C1 segment of cervical spinal cord (tissue), 14 donors: ENCODE results near the gene MCU.
"Not testable (repeated sequence)": the region's sequence is repeated elsewhere in the genome, so short reads cannot be mapped to it uniquely, and the experiment has no call there.

Source experiments
- DNase-seq, 14 donors: peaks; one replicate each; lab custom pipeline; 2025; lab: John Stamatoyannopoulos, UW

Gene MCU

DNA sequence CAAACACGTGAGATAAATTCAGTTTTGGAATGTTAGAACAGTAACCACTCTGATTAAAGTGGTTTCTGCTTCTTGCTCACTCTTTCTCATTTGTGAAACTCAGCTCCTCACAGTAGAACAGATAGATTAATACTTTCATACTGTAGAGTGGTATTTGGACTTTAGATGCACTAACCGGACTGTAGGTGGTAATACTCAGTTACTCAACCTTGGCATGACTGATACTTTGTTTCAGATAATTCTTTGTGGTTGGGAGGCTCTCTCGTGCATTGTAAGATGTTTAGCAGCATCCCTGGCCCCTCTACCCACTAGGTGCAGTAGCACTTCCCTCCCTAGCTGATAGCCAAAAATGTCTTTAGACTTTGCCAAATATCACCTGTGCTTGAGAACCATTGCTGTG, 37.6 kb downstream of the MCU start:
- DNase-seq: no peak

DNA sequence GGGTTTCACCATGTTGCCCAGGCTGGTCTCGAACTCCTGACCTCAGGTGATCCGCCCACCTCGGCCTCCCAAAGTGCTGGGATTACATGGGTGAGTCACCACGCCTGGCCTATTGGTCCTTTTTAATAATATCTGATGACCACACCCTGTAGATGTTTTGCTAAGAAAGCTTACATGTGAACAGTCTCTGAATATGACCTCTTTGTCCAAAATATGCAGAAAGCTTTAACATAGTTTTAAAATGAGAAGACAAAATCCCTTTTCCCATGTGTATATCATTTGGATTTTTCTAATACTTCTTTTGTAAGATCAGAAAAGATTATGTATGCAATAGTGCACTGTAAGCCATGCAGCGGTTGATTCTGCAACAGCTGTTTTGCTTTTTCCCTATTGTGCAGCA, 38.5 kb downstream of the MCU start:
- no peak for DNase-seq

DNA sequence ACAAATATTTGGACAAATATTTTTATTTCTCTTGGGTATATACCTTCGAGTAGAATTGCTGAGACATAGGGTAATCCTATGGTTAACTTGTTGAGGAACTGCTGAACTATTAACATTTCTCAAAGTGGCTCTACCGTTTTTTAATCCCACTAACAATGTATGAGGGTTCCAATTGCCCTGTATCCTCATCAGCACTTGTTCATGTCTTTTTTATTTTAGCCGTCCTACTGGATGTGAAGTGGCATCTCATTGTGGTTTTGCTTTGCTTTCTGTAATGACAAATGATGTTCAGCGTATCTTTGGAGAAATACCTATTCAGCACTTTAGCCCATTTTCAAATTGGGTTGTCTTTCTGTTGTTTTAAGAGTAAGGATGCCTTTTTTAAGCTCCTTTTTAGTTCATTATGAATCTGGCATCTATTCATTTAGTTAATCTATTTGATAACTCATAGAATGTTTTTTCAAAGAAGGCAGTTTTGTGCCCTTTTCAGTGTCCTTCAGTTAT, 40.0 kb downstream of the MCU start:
- no peak for DNase-seq

DNA sequence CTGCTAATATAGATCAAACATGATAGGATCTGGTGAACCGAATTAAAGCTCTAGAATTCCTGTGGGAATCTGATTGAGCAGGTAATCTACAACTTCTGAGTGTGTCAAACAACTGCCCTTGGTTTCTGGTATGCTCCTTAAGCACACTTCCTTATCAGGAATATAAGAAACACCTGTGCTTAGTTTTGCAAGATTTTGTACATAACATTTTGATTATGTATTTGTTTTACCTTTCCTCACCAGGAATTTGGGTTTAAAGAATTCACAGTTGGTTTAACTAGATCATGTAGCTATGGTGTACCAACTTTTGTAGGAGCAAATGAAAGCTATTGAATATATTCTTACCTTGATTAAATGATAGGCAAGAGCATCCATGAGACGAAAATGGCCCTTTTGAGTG, 40.6 kb downstream of the MCU start:
- DNase-seq: no peak

DNA sequence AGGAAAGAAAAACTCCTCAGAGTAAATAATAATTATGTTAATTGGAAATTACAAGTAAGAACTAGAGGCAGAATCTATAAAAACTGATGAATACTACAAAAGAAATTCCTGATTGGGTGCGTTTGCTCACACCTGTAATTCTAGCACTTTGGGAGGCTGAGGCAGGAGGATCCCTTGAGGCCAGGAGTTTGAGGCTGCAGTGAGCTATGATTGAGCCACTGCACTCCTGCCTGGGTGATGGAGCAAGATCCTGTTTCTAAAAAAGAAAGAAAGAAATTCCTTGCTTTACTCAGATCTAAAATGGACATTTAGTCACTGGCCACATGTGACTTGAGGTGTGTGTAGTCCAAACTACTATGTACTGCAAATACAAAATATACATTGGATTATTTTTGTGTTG, 42.0 kb downstream of the MCU start:
- no peak for DNase-seq

DNA sequence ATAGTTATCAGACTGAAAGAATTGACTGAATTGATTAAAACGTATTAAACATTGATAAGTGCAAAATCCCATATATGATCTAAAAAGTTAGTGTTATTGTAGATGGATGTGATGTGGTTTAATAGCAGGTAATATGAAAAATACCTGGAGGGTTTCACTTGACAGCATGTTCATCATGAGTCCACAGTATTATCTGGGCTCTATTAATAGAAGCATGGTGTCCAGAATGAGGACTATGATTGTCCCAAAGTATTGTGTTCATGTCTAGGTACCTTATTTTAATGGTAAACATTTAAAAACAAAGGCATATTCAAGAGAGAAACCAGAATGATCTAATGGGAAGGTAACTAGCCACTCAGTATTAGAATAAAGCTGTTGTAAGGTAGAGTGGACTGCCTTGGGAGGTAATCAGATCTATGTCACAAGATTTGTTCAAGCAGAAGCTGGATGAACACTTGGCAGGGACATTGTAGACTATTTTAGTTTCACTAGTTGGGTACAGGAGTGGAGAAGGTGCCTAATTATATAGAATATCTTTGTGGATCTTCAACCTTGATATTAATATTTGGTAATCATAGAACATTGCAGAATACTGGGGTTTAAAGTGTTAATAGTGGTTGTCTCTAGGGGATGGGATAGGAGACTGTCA, 43.5 kb downstream of the MCU start:
- no peak for DNase-seq

DNA sequence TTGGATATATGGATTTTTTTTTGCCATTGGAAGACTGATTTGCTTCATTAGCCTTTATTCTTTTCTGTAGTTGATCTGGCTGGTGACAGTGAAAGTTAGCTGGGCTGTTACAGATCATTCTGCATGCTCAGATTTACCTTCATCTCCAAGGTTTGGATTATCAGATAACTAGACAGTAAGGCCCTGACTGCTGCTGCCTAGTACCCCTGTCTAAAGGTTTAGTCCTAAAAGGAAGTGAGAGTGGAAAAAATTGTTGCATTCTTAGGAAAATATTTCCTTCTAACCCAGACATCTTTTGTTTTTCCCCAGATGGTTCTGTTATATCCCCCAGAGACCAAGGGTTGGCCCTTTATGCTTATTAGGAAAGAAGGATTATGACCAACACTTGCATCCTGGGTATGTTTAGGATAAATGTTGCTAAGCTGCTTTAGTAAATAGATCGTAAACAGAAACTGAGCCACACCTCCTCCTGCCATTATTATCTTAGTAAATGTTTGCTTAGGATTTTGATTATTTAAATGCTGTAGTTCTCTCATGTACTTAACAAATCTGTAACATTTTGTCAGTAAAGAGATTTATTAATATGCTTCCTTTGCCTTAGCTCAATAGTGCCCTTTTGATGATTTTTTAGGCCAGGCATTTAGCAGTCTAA, 44.4 kb downstream of the MCU start:
- DNase-seq: no peak

DNA sequence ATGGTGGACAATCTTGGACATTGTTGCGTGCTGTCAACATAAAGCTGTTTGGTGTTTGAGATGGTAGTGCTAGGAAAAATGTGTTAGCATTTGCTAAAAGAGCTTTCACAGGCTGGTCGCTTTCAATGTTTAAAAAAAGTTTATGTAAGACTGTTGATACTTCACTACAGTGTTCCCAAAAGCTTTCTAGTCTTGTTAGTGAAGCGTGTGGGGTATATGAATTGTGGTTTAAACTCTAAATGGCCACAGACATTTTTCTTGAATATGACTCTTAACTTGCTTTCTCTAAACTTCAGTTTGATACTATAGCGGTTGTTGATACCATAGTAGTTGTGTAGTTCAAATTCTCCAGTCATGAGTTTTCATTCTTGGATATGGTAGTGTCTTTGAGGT, 44.9 kb downstream of the MCU start:
- no peak for DNase-seq

DNA sequence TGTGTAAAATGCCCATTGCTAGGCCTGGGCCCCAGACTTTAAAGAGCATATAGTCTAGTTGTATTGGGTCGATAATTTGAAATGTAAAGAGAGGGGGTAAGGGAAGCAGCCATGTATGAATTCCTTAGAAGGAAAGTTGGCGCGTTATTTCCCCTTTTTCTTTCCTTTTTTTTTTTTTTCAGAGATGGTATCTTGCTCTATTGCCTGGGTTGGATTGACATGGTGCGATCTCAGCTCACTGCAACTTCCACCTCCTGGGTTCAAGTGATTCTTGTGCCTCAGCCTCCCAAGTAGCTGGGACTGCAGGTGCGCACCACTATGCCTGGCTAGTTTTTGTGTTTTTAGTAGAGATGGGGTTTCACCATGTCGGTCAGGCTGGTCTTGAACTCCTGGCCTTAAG, 45.4 kb downstream of the MCU start:
- DNase-seq: not testable (repeated sequence)

DNA sequence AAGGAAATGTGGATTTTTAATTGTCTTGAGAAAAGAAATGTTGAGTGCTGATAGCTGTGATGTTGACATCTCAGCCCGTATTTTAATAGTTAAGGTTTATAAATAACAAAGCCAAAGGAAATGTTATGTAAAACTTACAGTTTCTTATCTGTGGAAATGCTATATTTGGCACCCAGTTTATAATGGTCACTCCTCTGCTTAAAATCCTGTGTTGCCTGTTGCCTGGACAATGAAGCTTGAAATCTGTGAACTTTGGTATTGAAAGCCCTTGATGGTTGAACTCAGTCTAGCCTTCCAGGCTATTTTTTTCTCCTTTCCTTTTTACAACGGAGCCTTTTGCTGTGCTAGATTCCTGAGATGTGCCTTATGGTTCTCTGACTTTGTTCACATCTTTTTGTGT, 46.5 kb downstream of the MCU start:
- no peak for DNase-seq

DNA sequence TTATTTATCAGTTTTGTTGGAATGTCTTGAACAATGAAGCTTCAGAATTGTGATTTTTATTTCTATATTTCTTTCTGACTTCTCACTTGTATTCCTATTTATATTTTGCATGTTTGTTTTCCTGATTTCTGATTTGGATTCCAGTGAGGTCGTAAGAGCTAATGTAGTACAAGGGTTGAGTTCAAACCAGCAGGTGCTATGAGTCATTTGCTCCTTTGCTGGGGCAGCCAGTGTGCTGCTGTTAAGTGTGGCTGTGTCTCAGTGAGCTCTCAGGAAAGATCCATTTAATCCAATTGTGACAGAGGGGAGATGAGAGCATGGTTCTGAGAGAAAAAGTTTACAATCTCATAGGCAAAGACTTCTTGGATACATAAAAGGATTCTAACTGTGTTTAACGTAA, 48.6 kb downstream of the MCU start:
- no peak for DNase-seq

DNA sequence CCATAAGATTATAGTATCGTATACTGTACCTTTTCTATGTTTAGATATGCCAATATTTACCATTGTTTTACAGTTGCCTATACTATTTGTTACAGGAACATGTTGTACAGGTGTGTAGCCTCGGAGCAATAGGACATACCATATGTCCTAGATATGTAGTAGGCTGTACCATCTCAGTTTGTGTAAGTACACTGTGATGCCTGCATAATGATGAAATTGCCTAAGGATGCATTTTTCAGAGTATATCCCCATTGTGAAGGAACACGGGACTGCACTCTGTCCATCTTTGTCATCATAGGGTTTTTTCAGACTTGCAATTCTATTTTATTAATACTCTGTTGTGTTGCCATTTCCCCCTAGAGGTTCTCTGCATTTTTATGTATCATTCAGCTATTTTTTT, 50.1 kb downstream of the MCU start:
- no peak for DNase-seq

DNA sequence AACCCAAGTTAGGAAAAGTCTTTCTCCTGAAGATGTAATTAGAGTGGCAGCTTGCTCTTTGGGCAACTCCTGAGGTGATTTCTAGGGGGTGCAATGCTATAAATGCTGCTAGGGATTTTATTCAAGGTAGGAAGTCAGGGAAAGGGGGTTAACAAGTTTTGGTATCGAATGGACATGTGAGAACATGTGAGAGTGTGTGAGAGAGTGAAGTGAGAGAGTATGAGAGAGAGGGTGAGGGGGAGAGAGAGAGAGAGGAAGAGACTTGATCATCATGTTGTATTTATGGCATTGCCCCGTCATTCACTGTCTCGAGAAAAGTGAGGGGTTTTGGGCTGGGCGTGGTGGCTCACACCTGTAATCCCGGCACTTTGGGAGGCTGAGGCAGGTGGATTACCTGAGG, 50.9 kb downstream of the MCU start:
- DNase-seq: no peak

DNA sequence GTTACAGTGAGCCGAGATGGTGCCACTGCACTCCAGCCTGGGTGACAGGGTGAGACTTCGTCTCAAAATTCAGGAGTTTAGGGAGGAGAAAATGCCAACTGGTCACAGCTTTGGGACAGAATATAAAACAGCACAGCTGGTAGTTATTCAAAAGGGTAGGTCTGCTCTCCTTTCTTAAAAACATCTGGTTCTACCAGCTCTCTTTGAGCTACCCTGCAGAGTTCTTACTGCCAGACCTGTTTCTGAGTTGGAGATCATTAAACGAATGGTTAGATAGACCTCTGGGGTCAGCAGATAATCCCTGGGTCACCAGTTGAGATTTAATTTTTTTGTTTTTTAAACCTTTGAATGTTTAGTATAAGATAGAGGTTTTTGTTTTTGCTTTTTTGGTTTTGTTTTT, 52.6 kb downstream of the MCU start:
- DNase-seq: no peak

DNA sequence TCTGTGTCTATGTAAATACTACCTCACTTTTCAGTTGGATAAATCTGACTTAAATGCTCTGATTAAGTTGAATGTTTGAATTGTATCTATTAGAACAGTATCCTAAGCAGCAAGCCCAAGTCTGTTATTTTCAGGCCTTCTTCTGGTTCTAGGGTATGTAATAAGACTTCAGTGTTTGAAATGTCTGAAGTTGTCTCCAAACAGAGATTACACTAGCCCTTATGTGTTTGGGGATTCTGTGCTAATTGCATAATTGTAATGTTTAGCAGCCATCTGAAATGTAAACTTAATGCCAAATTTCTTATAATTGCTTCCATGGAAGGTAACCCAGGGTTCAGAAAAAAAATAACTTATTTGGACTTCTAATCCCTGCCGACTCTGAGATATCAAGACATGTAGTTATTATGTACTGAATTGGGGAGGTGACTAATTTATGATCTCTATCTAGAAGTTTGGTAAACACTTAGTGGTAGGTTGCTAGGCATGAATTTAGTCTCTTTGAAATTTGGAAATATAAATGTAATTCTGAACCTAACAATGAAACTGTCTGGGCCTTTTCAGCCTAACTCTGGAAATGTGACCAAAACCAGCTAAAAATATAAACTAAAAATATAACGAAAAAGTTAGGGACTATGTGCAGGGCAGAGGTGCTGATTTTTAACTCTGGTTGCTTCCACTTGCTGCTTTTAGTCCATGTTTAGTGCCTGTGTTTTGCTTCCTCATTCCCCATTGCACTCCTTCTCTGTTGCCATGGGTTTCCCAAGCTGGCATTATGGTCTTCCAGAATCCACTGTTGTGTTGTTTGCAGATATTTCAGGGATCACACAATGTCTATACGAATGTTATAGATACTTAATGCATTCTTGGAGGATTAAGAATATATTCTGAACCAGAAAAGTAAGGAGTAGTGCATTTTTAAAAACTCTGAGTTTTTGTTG, 54.8 kb downstream of the MCU start:
- no peak for DNase-seq

DNA sequence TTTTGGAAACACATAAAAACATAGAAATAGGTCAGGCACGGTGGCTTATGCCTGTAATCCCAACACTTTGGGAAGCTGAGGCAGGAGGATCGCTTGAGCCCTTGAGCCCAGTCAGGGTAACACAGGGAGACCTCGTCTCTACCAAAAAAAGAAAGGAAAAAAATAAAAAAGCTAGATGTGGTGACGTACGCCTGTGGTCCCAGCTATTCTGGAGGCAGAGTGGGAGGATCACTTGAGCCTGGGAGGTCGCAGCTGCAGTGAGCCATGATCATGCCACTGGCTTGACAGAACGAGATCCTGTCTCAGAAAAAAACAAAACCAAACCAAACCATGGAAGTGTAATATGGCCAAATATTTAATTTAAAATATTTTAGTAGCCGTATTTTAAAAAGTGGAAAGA, 55.6 kb downstream of the MCU start:
- DNase-seq: no peak

DNA sequence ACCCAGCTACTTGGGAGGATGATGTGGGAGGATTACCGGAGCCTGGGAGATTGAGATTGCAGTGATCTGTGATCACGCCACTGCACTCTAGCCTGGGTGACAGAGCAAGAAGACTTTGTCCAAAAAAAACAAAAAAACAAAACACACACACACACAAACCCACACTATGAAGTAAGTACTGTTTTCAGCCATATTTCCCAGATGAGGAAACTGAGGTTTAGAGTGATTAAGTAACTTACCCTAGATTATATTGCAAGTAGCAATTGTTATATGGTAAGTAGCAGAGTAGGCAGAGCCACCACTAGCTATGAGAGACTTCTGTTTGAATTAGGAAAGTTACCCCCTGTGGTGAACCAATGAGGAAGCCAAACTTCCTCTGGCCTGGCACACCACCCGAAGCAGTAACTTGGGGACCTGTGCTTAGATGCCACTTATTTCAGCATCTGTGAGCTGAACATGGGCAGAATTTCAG, 61.9 kb downstream of the MCU start:
- no peak for DNase-seq

DNA sequence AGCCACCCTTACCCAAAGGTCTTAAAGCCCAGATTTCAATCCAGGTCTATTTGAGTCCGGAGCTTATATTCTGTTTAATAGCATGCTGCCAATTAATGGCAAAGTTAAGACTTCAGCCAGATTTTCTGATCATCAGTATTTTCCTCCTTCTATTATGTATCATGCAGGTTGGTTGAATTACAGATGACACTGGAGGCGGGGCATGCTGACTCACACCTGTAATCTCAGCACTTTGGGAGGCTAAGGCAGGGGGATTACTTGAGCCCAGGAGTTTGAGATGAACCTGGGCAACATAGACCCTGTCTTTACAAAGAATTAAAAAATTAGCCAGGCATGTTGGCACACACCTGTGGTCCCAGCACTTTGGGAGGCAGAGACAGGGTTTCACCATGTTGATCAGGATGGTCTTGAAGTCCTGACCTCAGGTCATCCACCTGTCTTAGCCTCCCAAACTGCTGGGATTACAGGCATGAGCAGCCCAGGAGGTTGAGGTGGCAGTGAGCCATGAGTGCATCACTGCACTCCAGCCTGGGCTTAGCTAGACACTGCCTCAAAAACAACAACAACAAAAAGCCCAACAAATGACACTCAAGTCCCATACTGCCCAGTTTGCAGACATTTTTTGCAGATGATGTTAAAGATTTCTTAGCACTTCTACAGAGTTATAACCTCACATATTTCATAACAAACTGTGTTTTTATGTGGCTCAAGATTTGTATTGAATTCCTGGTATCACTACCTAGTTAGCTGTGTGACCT, 62.5 kb downstream of the MCU start:
- no peak for DNase-seq

DNA sequence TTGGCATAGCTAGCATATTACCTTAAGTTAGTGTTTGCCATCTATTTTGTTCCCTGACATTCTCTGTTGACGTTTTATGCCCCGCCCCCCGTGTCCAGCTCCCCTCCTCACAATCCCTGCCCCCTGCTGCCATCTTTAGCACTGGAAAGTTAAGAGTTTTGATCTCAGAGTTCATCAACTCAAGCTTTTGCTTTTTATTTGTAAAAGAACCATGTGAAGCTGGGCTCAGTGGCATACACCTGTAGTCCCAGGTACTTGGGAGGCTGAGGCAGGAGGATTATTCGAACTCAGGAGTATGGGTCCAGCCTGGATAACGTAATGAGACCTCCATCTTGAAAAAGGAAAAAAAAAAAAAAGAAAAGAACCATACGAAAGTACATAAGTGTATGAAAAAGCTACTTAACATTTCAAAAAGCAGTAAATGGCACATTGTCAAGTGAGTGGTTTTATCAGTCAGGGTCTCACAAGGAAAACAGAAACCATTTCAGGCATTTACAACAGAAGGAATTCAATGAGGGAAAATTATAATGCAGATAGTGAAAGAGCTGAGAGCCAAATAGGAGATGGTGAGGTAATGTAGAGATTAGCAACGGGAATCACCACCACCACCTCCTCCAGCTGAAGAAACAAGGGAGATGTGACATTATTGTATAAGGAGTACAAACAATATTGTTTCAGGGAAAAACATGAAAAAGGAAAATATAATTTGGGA, 64.9 kb downstream of the MCU start:
- DNase-seq: no peak

DNA sequence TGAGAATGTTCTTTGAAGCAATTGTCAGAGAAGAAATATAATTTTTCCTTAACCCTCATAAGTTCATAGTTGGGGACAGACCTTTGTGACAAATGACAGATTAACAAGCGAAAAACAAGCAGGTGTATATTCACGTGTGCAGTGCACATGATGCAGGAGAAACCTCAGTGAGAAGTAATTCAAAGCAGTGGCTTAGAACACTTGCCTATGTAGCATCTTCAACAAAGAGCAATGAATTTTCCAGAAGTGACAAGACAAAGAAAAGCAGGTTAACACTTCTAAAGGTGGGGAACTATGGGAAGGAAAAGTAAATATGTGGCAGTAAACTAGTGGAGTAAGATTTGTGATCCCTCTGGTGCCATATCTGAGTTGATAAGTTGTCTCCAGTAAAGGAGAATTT, 65.8 kb downstream of the MCU start:
- DNase-seq: no peak

DNA sequence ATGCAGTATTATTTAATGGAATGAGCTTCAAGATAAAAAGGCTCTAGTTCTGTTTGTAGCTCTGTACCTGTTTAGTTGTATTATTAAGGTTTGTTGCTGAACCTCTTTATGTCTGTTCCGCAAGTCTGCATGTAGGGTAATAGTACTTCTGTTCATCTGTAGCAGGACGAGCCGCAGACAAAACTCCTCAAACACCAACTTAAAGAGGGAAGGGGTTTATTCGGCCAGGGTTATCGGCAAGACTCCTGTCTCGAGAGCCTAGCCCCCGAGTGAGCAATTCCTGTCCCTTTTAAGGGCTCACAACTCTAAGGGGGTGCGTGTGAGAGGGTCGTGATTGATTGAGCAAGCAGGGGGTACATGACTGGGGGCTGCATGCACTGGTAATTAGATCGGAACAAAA, 67.0 kb downstream of the MCU start:
- DNase-seq: not testable (repeated sequence)
